HepG2 (cell line): ENCODE measurements around the gene AKR7A3. TPM values are rescaled to one million over a fixed set of nuclear protein-coding genes. Genes with fewer than 3 reads are reported as not detected.

Experiments used
- ARHGAP35 ChIP-seq: sonication (generic); formaldehyde crosslinking; IDR thresholded peaks from 2 replicates; pipeline ENCODE4 v1.9.0; 2022; ENCODE audit warnings: mild to moderate bottlenecking, inconsistent platforms, moderate library complexity, missing genetic modification reagents, borderline replicate concordance
- ATF7-NPFF ChIP-seq: sonication (generic); formaldehyde crosslinking; IDR thresholded peaks from 2 replicates; pipeline ENCODE4 v1.8.1; 2023; ENCODE audit warnings: mild to moderate bottlenecking, low read depth, missing genetic modification reagents, moderate library complexity
- FLYWCH1 ChIP-seq: sonication (generic); formaldehyde crosslinking; IDR thresholded peaks from 2 replicates; pipeline ENCODE4 v1.8.1; 2023; ENCODE audit warnings: mild to moderate bottlenecking, missing genetic modification reagents
- GFI1 ChIP-seq: sonication (generic); formaldehyde crosslinking; IDR thresholded peaks from 2 replicates; pipeline ENCODE4 v1.5.0; 2020; ENCODE audit warnings: missing genetic modification reagents, mild to moderate bottlenecking, borderline replicate concordance
- LCORL ChIP-seq, 2 experiments: fragments of 450-650 bp in 1 of 2; sonication (generic) in 1 of 2; formaldehyde crosslinking in 1 of 2; IDR thresholded peaks; 2 replicates each; pipeline versions ENCODE4 v1.5.0 to v1.6.1; 2017 to 2020; ENCODE audit warnings: antibody characterized with exemption in 1 of 2, missing genetic modification reagents in 1 of 2
- MLXIP ChIP-seq: sonication (generic); formaldehyde crosslinking; IDR thresholded peaks from 2 replicates; pipeline ENCODE4 v1.9.0; 2021; ENCODE audit warnings: missing genetic modification reagents, borderline replicate concordance
- RNF2 ChIP-seq: fragments of 450-650 bp; conservative IDR thresholded peaks from 2 replicates; pipeline ENCODE4 v1.6.1; 2016; ENCODE audit warnings: low read depth
- SCMH1 ChIP-seq: sonication (generic); formaldehyde crosslinking; IDR thresholded peaks from 2 replicates; pipeline ENCODE4 v1.9.0; 2021; ENCODE audit warnings: missing genetic modification reagents, mild to moderate bottlenecking, borderline replicate concordance
- SIX4 ChIP-seq: sonication (generic); formaldehyde crosslinking; IDR thresholded peaks from 2 replicates; pipeline ENCODE4 v1.4.0; 2020; ENCODE audit warnings: missing genetic modification reagents
- SMAD1 ChIP-seq: sonication (generic); formaldehyde crosslinking; IDR thresholded peaks from 2 replicates; pipeline ENCODE4 v1.4.0; 2020; ENCODE audit warnings: missing genetic modification reagents, low read depth, mild to moderate bottlenecking, borderline replicate concordance
- SP140L ChIP-seq: sonication (generic); formaldehyde crosslinking; IDR thresholded peaks from 2 replicates; pipeline ENCODE4 v1.4.0; 2020; ENCODE audit warnings: missing genetic modification reagents, borderline replicate concordance
- TBL1XR1 ChIP-seq: fragments of 150-350 bp; IDR thresholded peaks from 2 replicates; pipeline ENCODE4 v1.6.1; 2014; ENCODE audit warnings: borderline replicate concordance, low read length; ENCODE audit not compliant: partially characterized antibody
- ZNF232 ChIP-seq: sonication (generic); formaldehyde crosslinking; IDR thresholded peaks from 2 replicates; pipeline ENCODE4 v1.4.0; 2020; ENCODE audit warnings: missing genetic modification reagents, borderline replicate concordance
- ZNF350 ChIP-seq: sonication (generic); formaldehyde crosslinking; IDR thresholded peaks from 2 replicates; pipeline ENCODE4 v1.4.0; 2020; ENCODE audit warnings: mild to moderate bottlenecking, low read depth, missing genetic modification reagents, borderline replicate concordance
- ZNF549 ChIP-seq: sonication (generic); formaldehyde crosslinking; IDR thresholded peaks from 2 replicates; pipeline ENCODE4 v1.5.0; 2020; ENCODE audit warnings: missing genetic modification reagents
- ZNF550 ChIP-seq: sonication (generic); formaldehyde crosslinking; IDR thresholded peaks from 2 replicates; pipeline ENCODE4 v1.4.0; 2020; ENCODE audit warnings: mild to moderate bottlenecking, missing genetic modification reagents, borderline replicate concordance
- ZNF615 ChIP-seq: sonication (generic); formaldehyde crosslinking; IDR thresholded peaks from 2 replicates; pipeline ENCODE4 v1.5.0; 2020; ENCODE audit warnings: mild to moderate bottlenecking, missing genetic modification reagents, borderline replicate concordance
- ZNF781 ChIP-seq: sonication (generic); formaldehyde crosslinking; IDR thresholded peaks from 2 replicates; pipeline ENCODE4 v1.5.1; 2020; ENCODE audit warnings: borderline replicate concordance, mild to moderate bottlenecking, missing genetic modification reagents; ENCODE audit errors: not compliant biosample characterization
- polyA plus RNA-seq, 8 experiments: library from polyadenylated mRNA; depleted of rRNA in 3 of 8; stranded (reverse) in 7 of 8; unstranded in 1 of 8; fragments of >200 nt; fragmentation: Illumina TruSeq in 4 of 8; extraction: Trizol in 4 of 8; gene quantifications; 2 replicates each; pipeline versions ENCODE4 v1.2.1 to v1.2.3, GENCODE V29; 2011 to 2016; ENCODE audit warnings: low read depth in 4 of 8, missing spikeins in 1 of 8, mixed read lengths in 1 of 8; ENCODE audit not compliant: insufficient read depth in 1 of 8
- total RNA-seq, 5 experiments: library from RNA; depleted of rRNA; stranded (reverse); fragments of >200 nt; fragmentation: Illumina TruSeq; extraction: Trizol; gene quantifications; 2 replicates each; pipeline ENCODE4 v1.2.3, GENCODE V29; 2016; ENCODE audit warnings: low read depth in 1 of 5
- TF ChIP-seq, protein P1 (sequence below): sonication (generic); formaldehyde crosslinking; IDR thresholded peaks from 2 replicates; pipeline ENCODE4 v1.4.0; 2020; ENCODE audit warnings: mild to moderate bottlenecking, missing genetic modification reagents
- TF ChIP-seq, protein P2 (sequence below): sonication (generic); formaldehyde crosslinking; IDR thresholded peaks from 2 replicates; pipeline ENCODE4 v1.9.0; 2021; ENCODE audit warnings: missing genetic modification reagents, mild to moderate bottlenecking, borderline replicate concordance
- TF ChIP-seq, protein P3 (sequence below): sonication (generic); formaldehyde crosslinking; IDR thresholded peaks from 2 replicates; pipeline ENCODE4 v1.5.0; 2020; ENCODE audit warnings: mild to moderate bottlenecking, low read depth, missing genetic modification reagents, borderline replicate concordance

The AKR7A3 gene
- total and polyA plus RNA-seq, 2 of the 13 experiments (the other 11 are each of a cell fraction or from before 2014, with no cell fraction given), result 0.58 to 1.00 TPM

- TF ChIP-seq MLXIP (CRISPR knock-in tag) (peak; percentile 26; the same call in 1 of the 2 replicates), ZNF781 (no peak), SIX4 (CRISPR knock-in tag) (no peak; the same call in 1 of the 2 replicates), ZNF350 (CRISPR knock-in tag) (no peak; the same call in 1 of the 2 replicates), ZNF549 (CRISPR knock-in tag) (0 out of 2 replicates have a peak, but pooled peaks have one; percentile 32), TBL1XR1 (no peak), GFI1 (CRISPR knock-in tag) (peak; percentile 37; the same call in 1 of the 2 replicates), ZNF615 (CRISPR knock-in tag) (no peak), ZNF232 (CRISPR knock-in tag) (no peak), ARHGAP35 (CRISPR knock-in tag) (peak; percentile 85; the same call in 1 of the 2 replicates), RNF2 (0 out of 2 replicates have a peak, but pooled peaks have one; percentile 59), FLYWCH1 (CRISPR knock-in tag) (no peak), ZNF550 (CRISPR knock-in tag) (0 out of 2 replicates have a peak, but pooled peaks have one; percentile 12), SP140L (CRISPR knock-in tag) (no peak), ATF7-NPFF (CRISPR knock-in tag) (peak; percentile 92), SCMH1 (no peak), SMAD1 (CRISPR knock-in tag) (peak; percentile 87; the same call in 1 of the 2 replicates), LCORL (IDR thresholded peaks at IDR 0.05) (no peak), LCORL (CRISPR knock-in tag; IDR thresholded peaks at IDR 0.05) (peak; percentile 84)
- TF ChIP-seq, protein P1, sequence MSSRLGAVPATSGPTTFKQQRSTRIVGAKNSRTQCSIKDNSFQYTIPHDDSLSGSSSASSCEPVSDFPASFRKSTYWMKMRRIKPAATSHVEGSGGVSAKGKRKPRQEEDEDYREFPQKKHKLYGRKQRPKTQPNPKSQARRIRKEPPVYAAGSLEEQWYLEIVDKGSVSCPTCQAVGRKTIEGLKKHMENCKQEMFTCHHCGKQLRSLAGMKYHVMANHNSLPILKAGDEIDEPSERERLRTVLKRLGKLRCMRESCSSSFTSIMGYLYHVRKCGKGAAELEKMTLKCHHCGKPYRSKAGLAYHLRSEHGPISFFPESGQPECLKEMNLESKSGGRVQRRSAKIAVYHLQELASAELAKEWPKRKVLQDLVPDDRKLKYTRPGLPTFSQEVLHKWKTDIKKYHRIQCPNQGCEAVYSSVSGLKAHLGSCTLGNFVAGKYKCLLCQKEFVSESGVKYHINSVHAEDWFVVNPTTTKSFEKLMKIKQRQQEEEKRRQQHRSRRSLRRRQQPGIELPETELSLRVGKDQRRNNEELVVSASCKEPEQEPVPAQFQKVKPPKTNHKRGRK, result no peak
- TF ChIP-seq, protein P2, sequence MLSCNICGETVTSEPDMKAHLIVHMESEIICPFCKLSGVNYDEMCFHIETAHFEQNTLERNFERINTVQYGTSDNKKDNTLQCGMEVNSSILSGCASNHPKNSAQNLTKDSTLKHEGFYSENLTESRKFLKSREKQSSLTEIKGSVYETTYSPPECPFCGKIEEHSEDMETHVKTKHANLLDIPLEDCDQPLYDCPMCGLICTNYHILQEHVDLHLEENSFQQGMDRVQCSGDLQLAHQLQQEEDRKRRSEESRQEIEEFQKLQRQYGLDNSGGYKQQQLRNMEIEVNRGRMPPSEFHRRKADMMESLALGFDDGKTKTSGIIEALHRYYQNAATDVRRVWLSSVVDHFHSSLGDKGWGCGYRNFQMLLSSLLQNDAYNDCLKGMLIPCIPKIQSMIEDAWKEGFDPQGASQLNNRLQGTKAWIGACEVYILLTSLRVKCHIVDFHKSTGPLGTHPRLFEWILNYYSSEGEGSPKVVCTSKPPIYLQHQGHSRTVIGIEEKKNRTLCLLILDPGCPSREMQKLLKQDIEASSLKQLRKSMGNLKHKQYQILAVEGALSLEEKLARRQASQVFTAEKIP (CRISPR knock-in tag), result no peak
- TF ChIP-seq, protein P3, sequence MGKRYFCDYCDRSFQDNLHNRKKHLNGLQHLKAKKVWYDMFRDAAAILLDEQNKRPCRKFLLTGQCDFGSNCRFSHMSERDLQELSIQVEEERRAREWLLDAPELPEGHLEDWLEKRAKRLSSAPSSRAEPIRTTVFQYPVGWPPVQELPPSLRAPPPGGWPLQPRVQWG, result no peak
These were observed 23.6 kb upstream of the AKR7A3 start, which contains the start of the genes AKR7A2 and SLC66A1 (continued) for GRCh38 chr1:19311931-19312781.
